ENCODE results near the gene HTT.

Gene HTT

DNA sequence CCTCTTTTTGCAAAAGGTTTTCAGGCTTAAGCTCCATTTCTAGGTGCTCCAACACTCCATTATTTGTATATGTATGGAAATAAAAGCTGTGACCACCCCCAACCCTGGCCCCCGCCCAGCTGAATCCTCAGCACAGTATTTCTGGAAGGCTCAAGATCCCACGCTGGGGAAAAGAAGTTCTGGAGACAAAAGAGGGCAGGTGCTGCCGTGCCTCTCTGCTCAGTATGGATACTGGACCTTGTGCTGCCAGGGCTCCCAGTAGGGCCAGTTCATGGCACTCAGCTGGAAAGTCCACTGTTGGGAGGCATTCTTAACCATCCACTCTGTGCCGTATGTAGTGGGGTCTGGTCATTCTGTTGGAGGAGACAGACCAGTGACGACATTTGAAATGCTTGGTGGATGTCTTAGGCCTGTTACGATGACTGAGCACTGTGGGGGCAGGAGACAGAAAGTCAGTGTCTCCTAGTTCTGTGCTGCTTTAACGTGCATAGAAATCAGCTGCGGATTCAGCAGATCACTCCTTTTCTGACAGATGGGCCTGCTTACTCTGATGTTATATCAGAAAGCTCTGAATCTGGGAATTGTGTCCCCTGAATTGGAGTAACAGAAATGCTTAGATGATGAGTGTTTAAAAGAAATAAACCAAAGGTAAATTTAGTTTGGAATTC lies 126.1 kb downstream of the HTT start:
- no peak for DNase-seq (ENCODE audit: low spot score)

DNA sequence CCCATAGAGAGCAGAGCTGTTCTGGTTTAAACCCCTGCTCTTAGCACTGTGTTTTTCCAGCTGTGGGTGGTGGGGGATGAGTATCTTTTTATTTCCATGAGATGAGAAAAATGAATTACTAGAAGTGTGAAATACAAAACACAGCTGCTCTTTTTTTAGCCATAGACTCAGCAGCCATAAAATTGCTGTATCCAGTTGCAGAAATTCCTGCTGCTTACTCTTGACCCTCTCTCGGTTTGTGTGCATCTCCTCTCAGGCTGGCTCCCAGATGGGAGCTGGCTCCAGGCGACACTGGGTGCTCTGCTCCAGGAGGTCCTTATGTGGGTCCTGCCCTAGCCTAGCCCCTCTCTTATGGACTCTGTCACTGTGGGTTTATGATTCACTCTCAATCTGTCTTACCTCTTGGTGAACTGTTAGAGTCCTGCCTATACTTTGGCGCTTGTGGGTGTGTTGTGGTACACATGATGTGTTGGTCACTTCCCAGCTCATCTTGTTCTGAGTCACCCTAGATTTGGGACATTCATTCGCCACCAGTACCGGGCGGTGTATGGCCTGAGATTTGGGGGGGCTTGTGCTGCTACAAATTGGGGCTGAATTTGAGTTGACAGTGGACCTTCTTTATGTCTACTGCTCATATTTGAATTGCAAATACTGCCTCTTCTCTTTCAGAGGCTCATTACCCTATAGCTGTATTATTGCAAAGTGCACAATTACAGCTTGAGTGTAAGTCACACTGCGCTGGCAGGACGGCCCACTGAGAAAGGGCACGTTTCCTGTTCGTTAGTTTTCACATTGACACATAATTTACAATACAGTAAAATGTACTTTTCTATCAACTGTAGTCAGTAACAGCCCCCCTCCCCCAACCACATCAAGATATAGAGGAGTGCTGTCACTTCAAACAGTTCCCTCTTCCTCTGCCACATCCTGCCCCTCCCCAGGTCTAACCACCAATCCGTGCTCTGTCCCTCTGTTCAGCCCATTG lies 127.5 kb downstream of the HTT start:
- DNase-seq (ENCODE audit: low spot score): no peak

DNA sequence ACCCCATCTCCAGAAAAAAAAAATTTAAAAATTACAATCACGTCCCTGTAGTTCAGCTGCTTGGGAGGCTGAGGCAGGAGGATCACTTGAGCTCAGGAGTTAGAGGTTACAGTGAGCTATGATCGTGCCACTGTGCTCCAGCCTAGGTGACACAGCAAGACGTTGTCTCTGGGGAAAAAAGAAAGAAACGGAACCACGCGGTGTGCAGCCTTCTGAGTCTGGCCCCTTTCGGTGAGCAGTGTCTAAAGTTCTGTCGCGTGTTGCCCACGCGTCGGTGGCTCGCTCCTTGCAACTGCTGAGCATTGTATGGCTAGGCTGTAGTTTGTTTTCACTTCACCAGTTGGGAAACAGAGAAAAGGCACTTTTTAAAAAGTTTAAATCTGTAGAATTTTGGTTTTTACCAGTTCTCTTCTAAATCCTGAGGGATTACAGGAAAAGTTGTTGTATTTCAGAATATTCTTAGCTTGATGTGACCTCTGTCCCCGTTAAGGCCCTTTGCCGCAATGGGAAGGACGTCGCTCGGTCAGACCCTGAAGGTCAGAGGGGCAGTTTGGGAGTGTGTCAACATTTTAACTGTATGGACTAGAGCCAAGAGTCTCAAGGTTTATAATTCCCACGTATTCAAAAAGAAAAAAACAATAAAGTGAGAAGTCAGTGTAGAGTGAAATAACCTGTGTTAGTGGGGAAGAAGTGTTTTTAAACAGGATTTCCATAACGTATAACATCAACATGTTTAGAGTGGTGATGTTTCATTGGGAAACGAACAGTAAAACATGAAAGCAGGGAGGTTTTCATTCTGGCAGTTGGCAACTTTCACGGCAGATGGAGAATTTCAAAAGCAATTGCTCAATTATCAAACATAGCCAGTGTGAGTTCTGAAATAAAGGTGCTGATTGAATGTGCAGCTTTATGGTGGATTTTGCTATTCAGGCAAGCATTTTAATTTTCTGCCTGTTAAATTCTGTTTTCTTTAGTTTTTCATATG lies 128.6 kb downstream of the HTT start:
- peak; percentile 37 for DNase-seq (ENCODE audit: low spot score)

DNA sequence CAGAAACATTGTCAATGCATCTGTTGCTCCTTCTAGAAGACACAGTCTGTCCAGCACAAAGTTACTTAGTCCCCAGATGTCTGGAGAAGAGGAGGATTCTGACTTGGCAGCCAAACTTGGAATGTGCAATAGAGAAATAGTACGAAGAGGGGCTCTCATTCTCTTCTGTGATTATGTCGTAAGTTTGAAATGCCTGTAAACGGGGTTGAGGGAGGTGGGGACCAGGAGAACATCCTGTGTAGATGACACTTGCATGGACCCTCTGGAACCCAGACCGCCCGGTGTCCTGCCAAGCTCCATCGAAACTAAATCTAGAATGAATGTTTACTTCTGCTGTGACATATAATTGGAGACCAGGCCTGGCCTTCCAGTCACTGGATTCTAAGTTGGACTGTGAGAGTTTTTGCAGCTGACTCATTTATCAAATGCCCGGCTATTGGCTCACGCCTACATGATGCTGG lies 129.5 kb downstream of the HTT start:
- no peak for DNase-seq (ENCODE audit: low spot score)

DNA sequence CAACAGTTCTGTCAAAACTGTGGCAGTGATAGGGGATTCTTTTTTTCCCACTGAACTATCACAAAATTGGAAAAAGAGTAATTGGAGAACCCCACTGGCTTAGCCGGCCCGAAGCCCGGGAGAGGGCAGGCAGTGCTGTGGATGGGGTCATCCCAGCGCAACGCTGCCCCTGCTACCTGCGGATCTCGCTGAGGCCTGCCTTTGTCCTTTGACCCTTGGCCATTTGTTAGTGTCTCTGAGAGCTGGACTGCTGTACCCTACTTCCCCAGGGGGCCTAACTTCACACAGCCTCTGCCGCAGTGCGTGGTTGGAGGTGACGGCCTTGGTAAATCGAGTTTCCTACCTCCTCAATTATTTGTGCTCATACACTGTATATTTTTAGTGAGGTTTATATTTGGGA lies 131.5 kb downstream of the HTT start:
- peak; percentile 45 for DNase-seq (ENCODE audit: low spot score)

DNA sequence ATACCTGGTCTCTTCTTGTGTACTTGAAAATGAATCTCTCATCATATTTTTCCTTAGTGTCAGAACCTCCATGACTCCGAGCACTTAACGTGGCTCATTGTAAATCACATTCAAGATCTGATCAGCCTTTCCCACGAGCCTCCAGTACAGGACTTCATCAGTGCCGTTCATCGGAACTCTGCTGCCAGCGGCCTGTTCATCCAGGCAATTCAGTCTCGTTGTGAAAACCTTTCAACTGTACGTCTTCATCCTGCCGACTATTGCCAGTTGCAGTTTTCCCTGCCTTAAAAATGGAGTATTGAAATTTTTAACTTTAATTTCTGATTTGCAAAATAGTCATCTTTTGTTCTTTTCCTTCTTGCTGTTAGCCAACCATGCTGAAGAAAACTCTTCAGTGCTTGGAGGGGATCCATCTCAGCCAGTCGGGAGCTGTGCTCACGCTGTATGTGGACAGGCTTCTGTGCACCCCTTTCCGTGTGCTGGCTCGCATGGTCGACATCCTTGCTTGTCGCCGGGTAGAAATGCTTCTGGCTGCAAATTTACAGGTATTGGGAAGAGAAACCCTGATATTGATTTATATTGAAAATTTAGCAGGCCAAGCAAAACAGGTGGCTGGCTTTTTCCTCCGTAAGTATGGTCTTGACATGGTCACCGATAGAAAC lies 132.1 kb downstream of the HTT start:
- no peak for DNase-seq (ENCODE audit: low spot score)

DNA sequence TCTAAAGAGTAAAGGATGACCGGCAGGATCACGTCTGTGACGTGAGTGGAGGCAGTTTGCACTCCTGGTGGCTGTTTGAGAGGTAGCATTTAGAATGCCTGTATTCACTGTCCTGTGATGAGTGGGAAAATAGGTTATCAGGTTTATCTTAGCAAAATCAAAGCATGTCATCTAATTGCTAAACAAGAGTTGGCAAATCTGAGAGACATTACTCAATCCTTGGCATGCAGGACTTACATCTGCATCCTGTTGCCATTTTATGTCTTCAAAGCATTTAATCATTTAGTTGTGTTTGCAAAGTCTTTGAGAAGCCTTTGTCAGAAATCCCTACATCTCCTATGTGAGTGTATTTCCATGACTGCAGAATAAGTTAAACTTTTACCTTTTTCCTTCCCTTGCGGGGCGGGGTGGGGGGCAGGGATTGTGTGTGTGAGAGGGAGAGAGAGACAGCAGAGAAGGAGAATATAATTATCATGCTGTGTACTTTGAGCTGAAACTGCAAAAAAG lies 133.1 kb downstream of the HTT start:
- peak; percentile 52 for DNase-seq (ENCODE audit: low spot score)

DNA sequence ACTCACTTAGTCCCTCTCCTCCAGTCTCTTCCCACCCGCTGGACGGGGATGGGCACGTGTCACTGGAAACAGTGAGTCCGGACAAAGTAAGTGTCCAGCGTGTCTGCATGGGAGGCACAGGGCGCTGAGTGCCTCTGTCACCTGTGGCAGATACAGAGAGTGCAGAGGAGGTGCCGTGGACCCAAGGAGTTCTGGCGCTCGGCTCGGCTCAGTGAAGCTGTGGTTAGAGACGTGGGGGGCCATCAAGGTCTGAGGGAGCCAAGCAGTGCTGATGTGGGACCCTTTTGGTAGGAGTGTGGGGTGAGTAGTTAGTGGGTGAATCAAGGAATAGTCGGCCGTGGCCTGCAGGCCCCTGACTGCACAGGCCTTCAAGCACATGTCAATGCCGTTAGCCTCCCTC lies 134.3 kb downstream of the HTT start:
- DNase-seq (ENCODE audit: low spot score): no peak

DNA sequence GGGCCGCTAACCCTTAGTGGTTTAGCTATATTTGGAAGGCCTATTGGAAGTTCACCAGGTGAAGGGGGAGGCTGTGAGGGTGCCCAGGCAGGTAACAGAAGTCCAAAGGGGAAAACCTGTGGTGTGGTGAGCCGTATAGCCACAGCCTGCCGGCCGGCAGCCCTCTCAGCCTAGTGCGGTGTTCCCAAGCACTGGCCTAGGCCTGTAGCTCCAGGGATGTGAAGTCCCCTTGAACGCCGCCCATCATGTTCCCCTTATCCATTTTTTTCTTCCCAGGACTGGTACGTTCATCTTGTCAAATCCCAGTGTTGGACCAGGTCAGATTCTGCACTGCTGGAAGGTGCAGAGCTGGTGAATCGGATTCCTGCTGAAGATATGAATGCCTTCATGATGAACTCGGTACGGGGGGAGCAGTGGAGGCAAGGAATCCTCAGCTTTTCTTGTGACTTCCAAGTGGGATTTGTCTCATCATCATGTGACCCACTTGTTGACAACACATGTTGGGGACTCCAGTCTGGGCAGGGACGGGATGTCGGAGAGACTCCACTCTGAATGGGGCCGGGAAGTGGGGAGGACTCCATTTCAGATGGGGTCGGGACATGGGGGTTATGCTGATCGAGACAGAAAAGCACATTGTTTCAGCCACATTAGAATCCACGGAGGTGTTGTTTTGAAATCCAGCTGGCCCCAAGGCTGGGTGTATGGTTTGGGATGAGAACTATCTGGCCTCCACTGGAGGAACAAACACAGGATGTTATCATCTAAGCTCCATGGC lies 135.3 kb downstream of the HTT start:
- DNase-seq (ENCODE audit: low spot score): no peak

DNA sequence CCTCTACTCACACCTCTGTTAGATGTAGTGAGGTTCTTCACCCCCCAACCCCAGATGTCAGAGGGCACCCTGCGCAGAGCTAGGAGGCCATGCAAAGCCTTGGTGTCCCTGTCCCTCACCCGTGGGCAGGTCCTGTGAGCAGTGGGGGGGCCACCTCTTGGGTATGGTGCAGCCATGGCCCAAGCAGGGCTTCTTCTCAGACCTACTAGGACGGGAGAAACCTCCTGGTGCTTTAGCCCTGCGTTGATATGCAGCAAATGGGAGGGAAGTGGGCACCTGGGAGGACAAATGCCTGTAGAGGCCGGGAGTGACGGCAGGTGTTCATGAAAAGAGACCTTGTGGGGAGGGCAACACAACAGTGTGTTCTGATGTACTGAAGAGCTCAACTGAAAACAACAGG lies 136.0 kb downstream of the HTT start:
- no peak for DNase-seq (ENCODE audit: low spot score)

DNA sequence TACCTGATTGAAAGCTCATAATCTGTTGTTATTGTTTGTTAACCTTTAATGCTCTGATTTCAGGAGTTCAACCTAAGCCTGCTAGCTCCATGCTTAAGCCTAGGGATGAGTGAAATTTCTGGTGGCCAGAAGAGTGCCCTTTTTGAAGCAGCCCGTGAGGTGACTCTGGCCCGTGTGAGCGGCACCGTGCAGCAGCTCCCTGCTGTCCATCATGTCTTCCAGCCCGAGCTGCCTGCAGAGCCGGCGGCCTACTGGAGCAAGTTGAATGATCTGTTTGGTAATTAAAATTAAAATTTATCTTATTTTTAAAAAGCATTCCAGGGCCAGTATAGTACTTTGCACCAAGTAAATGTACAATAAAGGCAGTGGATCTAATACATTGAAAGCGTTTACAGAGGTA lies 137.4 kb downstream of the HTT start:
- no peak for DNase-seq (ENCODE audit: low spot score)

DNA sequence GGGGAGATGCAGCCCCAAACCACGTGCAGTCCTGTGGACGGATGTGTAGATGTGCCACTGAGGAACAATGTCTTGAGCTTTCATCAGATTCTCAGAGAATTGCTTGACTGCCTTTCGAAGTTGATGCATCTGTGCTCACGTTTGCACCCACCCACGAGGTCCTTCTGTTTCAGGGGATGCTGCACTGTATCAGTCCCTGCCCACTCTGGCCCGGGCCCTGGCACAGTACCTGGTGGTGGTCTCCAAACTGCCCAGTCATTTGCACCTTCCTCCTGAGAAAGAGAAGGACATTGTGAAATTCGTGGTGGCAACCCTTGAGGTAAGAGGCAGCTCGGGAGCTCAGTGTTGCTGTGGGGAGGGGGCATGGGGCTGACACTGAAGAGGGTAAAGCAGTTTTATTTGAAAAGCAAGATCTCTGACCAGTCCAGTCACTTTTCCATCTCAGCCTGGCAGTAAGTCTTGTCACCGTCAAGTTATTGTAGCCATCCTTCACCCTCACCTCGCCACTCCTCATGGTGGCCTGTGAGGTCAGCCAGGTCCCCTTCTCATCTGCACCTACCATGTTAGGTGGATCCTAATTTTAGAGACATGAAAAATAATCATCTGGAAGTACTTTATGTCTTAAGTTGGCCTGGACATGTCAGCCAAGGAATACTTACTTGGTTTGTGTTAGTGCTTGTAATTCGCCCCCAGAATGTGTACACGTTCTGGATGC lies 138.1 kb downstream of the HTT start:
- DNase-seq (ENCODE audit: low spot score): no peak

DNA sequence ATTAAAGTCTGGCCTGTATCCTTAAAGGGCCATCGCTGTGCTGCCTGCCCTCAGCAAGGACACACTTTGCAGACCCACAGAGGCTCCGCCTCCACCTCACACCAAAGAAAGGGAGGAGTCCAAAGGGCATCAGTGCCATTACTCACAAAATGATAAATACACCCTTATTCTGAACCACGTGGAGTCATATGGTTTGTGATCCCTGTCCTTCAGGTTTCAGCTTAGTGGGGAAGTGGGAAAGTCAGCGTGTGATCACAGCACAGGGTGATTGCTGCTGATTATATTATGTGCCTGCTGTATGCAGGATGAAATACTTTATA lies 138.6 kb downstream of the HTT start:
- no peak for DNase-seq (ENCODE audit: low spot score)

DNA sequence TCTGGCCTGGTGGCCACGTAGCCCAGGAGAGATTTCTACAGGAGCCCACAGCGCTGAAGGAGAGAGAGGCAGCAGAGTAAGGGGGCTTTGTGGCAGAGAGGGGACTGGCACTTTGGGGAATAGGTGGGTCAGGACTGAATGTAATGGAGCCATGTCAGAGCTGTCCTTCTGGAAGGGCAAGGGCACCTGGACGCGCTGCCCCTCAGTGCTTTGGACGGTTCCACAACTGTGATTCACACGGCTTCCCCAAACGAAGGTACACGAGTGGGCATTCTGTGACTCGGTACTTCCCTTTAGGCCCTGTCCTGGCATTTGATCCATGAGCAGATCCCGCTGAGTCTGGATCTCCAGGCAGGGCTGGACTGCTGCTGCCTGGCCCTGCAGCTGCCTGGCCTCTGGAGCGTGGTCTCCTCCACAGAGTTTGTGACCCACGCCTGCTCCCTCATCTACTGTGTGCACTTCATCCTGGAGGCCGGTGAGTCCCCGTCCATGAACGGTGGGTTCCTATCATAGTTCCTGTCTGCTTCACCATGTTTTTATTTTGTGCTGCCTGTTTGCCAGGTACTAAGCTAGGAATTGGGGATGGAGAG lies 139.3 kb downstream of the HTT start:
- no peak for DNase-seq (ENCODE audit: low spot score)

DNA sequence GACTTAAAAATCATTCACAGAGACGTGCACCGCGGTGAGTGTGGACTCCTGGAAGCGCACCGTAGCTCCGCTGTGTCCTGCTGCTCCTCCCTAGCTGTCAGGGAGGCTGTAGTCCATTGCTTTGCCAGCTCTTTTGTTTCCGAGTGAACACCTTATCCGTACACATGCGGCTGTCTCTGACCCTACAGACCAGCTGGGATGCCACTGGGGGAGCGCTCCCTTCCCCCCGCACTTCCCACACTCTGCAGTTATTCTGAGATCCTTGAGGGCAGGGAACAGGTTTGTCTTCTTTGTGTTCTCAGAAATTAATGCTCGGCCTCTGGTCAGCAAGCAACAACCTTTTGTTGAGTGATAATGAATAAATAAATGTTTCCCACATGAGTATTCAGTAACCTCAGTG lies 140.8 kb downstream of the HTT start:
- DNase-seq (ENCODE audit: low spot score): no peak

DNA sequence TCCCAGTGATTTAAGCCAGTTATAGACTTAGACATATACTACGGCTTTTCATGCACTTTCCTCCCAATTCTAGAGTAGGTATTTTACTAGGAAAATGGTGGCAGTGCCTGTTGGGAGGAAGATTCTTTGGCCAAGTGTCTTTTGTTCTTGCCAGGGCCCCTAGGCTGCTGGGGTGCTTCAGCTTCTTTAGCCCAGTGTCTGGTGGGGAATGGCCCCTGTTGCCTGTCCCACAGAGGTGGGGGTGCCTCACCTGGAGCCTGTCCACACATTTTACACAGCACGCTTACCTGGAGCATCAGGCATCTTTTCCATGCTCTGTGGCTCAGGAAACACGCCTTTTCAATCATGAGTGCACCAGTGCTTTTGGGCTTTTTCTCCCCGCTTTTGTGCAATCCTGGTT lies 141.3 kb downstream of the HTT start:
- no peak for DNase-seq (ENCODE audit: low spot score)

DNA sequence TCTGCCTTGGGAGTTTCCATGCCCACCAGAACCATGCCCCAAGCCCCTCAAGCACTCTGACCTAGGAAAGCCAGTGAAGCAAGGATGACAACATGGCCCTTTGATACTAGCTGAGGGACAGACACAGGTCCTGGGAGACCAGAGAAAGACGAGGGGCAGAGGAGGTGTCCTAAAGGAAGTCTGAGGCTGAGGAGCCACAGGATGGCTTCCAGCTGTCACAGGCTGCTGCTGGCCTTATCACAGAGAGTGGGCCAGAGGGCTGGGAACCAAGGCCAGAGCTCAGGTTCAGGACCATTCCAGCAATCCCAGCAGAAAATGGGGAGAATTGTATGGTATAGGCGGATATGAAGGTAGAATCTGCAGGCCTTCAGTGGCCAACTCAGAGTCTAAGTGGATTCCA lies 142.8 kb downstream of the HTT start:
- DNase-seq (ENCODE audit: low spot score): no peak

DNA sequence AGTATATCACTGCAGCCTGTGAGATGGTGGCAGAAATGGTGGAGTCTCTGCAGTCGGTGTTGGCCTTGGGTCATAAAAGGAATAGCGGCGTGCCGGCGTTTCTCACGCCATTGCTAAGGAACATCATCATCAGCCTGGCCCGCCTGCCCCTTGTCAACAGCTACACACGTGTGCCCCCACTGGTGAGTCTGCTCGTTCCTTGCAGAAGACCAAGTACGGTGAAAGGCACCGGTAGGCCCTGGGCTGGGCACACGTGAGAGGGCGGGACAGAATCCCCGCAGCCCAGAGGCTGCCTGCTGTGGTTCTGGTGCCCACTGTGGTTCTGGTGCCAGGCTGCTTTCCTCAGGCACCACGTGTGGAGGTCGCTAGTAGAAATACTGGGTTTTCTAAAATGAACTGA lies 143.3 kb downstream of the HTT start:
- no peak for DNase-seq (ENCODE audit: low spot score)

DNA sequence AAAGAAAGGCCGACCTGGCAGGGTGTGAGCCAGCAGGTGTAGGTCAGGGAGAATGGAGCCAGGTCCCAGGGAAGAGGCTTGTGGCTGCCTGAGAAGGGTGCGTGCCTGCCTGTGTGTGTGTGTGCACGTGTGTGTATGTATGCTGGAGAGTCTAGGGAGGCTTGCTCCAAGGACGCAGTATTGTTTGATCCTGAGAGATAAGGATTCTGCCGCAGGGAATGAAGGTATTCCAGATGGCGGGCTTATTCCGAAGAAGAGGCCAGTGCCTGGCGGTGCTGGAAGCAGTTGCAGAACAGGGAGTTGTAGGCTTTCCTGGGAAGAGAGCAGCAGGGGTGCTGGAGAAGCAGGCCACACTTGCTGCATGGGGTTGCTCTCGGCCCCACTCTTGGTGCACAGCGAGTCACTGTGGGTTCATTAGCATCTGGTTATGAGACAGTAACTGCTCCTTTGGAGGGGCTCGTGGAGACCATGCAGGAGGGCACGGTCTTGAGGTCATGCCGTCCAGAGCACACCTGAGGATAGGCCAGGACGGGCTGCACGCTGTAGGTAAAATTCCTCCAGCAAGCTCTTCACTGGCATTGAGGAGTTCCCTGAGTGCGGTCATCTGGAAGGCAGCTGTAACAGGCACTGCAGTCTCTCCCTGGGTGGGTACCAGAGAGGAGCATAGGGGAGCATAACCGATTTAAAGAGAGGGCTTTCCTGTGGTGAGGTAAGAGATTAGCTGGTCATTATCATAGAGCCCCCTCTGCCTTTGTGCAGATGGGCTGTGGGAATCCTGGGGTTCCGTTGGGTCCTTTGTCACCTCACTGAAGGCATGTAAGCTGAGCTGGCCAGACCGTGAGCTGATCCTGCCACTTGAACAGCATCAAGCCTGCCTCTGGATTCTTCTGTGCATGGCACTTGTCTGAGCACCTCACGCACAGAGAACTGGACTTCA lies 144.6 kb downstream of the HTT start:
- DNase-seq (ENCODE audit: low spot score): no peak
